Neural progenitor cell (in vitro differentiated cells): ENCODE results near the gene CEP19. TPM values are rescaled to one million over a fixed set of nuclear protein-coding genes. Genes with fewer than 3 reads are reported as not detected.

ENCODE experiments used
- DNase-seq: peaks from one replicate; pipeline ENCODE4 v3.0.0-alpha.2; 2016; ENCODE audit warnings: low spot score
- H2AFZ ChIP-seq: fragments of 200-600 bp; sonication (generic); replicated peaks from 2 replicates; pipeline ENCODE4 v1.6.1; 2016; ENCODE audit warnings: antibody characterized with exemption
- H3F3A ChIP-seq: fragments of 200-600 bp; sonication (generic); 2 replicates; pipeline ENCODE4 v1.6.1; 2016; ENCODE audit warnings: antibody characterized with exemption, low read depth
- H3K27ac ChIP-seq: fragments of 200-600 bp; sonication (generic); 2 replicates; pipeline ENCODE4 v1.5.1; 2016; ENCODE audit warnings: mild to moderate bottlenecking
- H3K27me3 ChIP-seq: fragments of 200-600 bp; sonication (generic); 2 replicates; pipeline ENCODE4 v1.6.1; 2016; ENCODE audit warnings: mild to moderate bottlenecking, moderate library complexity
- H3K36me3 ChIP-seq: fragments of 200-600 bp; sonication (generic); 2 replicates; pipeline ENCODE4 v1.5.1; 2016
- H3K4me1 ChIP-seq: fragments of 200-600 bp; sonication (generic); 2 replicates; pipeline ENCODE4 v1.6.1; 2016; ENCODE audit warnings: mixed run types
- H3K4me2 ChIP-seq: fragments of 200-600 bp; sonication (generic); 2 replicates; pipeline ENCODE4 v1.6.1; 2016
- H3K4me3 ChIP-seq: fragments of 200-600 bp; sonication (generic); 2 replicates; pipeline ENCODE4 v1.5.1; 2016
- H3K79me2 ChIP-seq: fragments of 200-600 bp; sonication (generic); 2 replicates; pipeline ENCODE4 v1.6.1; 2016; ENCODE audit warnings: low read depth
- H3K9ac ChIP-seq: fragments of 200-600 bp; sonication (generic); 2 replicates; pipeline ENCODE4 v1.6.1; 2016
- H3K9me3 ChIP-seq: fragments of 200-600 bp; sonication (generic); 2 replicates; pipeline ENCODE4 v1.5.1; 2016; ENCODE audit warnings: low read depth
- H4K20me1 ChIP-seq: fragments of 200-600 bp; sonication (generic); 2 replicates; pipeline ENCODE4 v1.6.1; 2016; ENCODE audit warnings: low read depth
- H3K27ac Mint-ChIP-seq: 3 replicates; pipeline ENCODE4 v1.8.0; 2021; ENCODE audit warnings: mixed read lengths
- H3K27me3 Mint-ChIP-seq: 2 replicates; pipeline ENCODE4 v1.8.0; 2022; ENCODE audit warnings: low read depth, mild to moderate bottlenecking, inconsistent platforms, moderate library complexity, mixed read lengths; ENCODE audit not compliant: insufficient read depth
- H3K36me3 Mint-ChIP-seq: 3 replicates; pipeline ENCODE4 v1.8.0; 2021; ENCODE audit warnings: mixed read lengths
- H3K4me1 Mint-ChIP-seq: 3 replicates; pipeline ENCODE4 v1.8.0; 2021; ENCODE audit warnings: mixed read lengths
- H3K4me3 Mint-ChIP-seq: 3 replicates; pipeline ENCODE4 v1.8.0; 2021; ENCODE audit warnings: mild to moderate bottlenecking, moderate library complexity, mixed read lengths
- H3K9me3 Mint-ChIP-seq: 3 replicates; pipeline ENCODE4 v1.8.0; 2020; ENCODE audit warnings: mixed read lengths
- EZH2 ChIP-seq: fragments of 200-600 bp; sonication (generic); IDR thresholded peaks from 2 replicates; pipeline ENCODE4 v1.6.1; 2017; ENCODE audit warnings: antibody characterized with exemption, mild to moderate bottlenecking, moderate library complexity
- EZH2phosphoT487 ChIP-seq: fragments of 200-600 bp; sonication (generic); IDR thresholded peaks from 2 replicates; pipeline ENCODE4 v1.6.1; 2017; ENCODE audit warnings: antibody characterized with exemption
- total RNA-seq: library from RNA; depleted of rRNA; stranded (reverse); fragments of >200 nt; gene quantifications from 2 replicates; pipeline ENCODE4 v1.2.3, GENCODE V29; 2015; ENCODE audit warnings: low replicate concordance
- TF ChIP-seq, protein P1 (sequence below): fragments of 200-600 bp; sonication (generic); IDR thresholded peaks from 2 replicates; pipeline ENCODE4 v1.5.1; 2017; ENCODE audit warnings: antibody characterized with exemption, mild to moderate bottlenecking

The CEP19 gene
- total RNA-seq, 1 donor from 2014 or later: 7.0 TPM

- H3K27ac ChIP-seq: no peak overlapping the region
- no peak for DNase-seq
- no peak overlapping the region for H3K4me3 ChIP-seq
- H4K20me1 ChIP-seq: no peaks in the 10 kb centered on the region
- no peaks in the 10 kb centered on the region for H3K36me3 ChIP-seq
- peaks cover 1% of the 10 kb centered on the region for H3K9me3 Mint-ChIP-seq
- no peak for TF ChIP-seq EZH2phosphoT487
- TF ChIP-seq EZH2: no peak
- TF ChIP-seq, protein P1, sequence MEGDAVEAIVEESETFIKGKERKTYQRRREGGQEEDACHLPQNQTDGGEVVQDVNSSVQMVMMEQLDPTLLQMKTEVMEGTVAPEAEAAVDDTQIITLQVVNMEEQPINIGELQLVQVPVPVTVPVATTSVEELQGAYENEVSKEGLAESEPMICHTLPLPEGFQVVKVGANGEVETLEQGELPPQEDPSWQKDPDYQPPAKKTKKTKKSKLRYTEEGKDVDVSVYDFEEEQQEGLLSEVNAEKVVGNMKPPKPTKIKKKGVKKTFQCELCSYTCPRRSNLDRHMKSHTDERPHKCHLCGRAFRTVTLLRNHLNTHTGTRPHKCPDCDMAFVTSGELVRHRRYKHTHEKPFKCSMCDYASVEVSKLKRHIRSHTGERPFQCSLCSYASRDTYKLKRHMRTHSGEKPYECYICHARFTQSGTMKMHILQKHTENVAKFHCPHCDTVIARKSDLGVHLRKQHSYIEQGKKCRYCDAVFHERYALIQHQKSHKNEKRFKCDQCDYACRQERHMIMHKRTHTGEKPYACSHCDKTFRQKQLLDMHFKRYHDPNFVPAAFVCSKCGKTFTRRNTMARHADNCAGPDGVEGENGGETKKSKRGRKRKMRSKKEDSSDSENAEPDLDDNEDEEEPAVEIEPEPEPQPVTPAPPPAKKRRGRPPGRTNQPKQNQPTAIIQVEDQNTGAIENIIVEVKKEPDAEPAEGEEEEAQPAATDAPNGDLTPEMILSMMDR: no peak
- H3K27me3 ChIP-seq: no peaks in the 10 kb centered on the region
- H3K27ac Mint-ChIP-seq: no peak overlapping the region
- H2AFZ ChIP-seq: peak overlapping the region; percentile 96
- H3K27me3 Mint-ChIP-seq: peaks cover 10% of the 10 kb centered on the region
- H3K9me3 ChIP-seq: no peaks in the 10 kb centered on the region
- H3K79me2 ChIP-seq: no peaks in the 10 kb centered on the region
- H3F3A ChIP-seq: peaks cover 24% of the 10 kb centered on the region
- H3K9ac ChIP-seq: no peak overlapping the region
- H3K4me1 ChIP-seq: peaks cover 22% of the 10 kb centered on the region
- peak overlapping the region; percentile 22 for H3K4me2 ChIP-seq
- no peaks in the 10 kb centered on the region for H3K36me3 Mint-ChIP-seq
- H3K4me1 Mint-ChIP-seq: peaks cover 25% of the 10 kb centered on the region
- no peak overlapping the region for H3K4me3 Mint-ChIP-seq
Observed at GRCh38 chr3:196670339-196670738, 41.7 kb downstream of the CEP19 start.

GRCh38 chr3:196667056-196667825 is 44.8 kb downstream of the CEP19 start:
- H3K27ac ChIP-seq: peak overlapping the region; percentile 97
- peak overlapping the region; percentile 38 for H3K27ac Mint-ChIP-seq

GRCh38 chr3:196666001-196666867 is 45.8 kb downstream of the CEP19 start:
- Histone ChIP-seq H3F3A (peaks cover 30% of the 10 kb centered on the region), H3K4me1 (peaks cover 37% of the 10 kb centered on the region), H2AFZ (no peak overlapping the region), H3K4me3 (no peak overlapping the region), H3K9ac (no peak overlapping the region), H3K4me2 (peak overlapping the region; percentile 63), H4K20me1 (no peaks in the 10 kb centered on the region), H3K27ac (peak overlapping the region; percentile 97), H3K9me3 (no peaks in the 10 kb centered on the region), H3K36me3 (no peaks in the 10 kb centered on the region), H3K79me2 (no peaks in the 10 kb centered on the region), H3K27me3 (no peaks in the 10 kb centered on the region)
- Mint-ChIP-seq H3K4me1 (peaks cover 39% of the 10 kb centered on the region), H3K4me3 (peak overlapping the region; percentile 37), H3K9me3 (no peaks in the 10 kb centered on the region), H3K36me3 (no peaks in the 10 kb centered on the region), H3K27ac (peak overlapping the region; percentile 97), H3K27me3 (peaks cover 4% of the 10 kb centered on the region)
- peak; percentile 95 for DNase-seq
- TF ChIP-seq, protein P1: no peak
- no peak for TF ChIP-seq EZH2
- no peak for TF ChIP-seq EZH2phosphoT487

More at GRCh38 chr3:196667056-196667825, 44.8 kb downstream of the CEP19 start:
- H3K4me1 Mint-ChIP-seq: peaks cover 36% of the 10 kb centered on the region
- no peak overlapping the region for H3K9ac ChIP-seq
- H3K4me3 Mint-ChIP-seq: peak overlapping the region; percentile 31
- H2AFZ ChIP-seq: no peak overlapping the region
- TF ChIP-seq EZH2phosphoT487: no peak
- H3K9me3 Mint-ChIP-seq: no peaks in the 10 kb centered on the region
- H3K36me3 Mint-ChIP-seq: no peaks in the 10 kb centered on the region
- no peak overlapping the region for H3K4me2 ChIP-seq
- DNase-seq: no peak
- H4K20me1 ChIP-seq: no peaks in the 10 kb centered on the region
- peaks cover 4% of the 10 kb centered on the region for H3K27me3 Mint-ChIP-seq
- no peaks in the 10 kb centered on the region for H3K27me3 ChIP-seq
- H3F3A ChIP-seq: peaks cover 30% of the 10 kb centered on the region
- no peaks in the 10 kb centered on the region for H3K9me3 ChIP-seq
- peaks cover 37% of the 10 kb centered on the region for H3K4me1 ChIP-seq
- no peaks in the 10 kb centered on the region for H3K36me3 ChIP-seq
- H3K79me2 ChIP-seq: no peaks in the 10 kb centered on the region
- no peak overlapping the region for H3K4me3 ChIP-seq
